CD14-positive monocyte (primary cell): Measurements from ENCODE around the gene TMTC2. TPM values are rescaled to one million over a fixed set of nuclear protein-coding genes. Genes with fewer than 3 reads are reported as not detected.

Source experiments
- DNase-seq, 3 donors: peaks; one replicate each; pipeline ENCODE4 v3.0.0-alpha.2; 2011 to 2022
- H2AFZ ChIP-seq: 2 replicates; pipeline ENCODE4 v1.6.0; 2012; ENCODE audit warnings: mild to moderate bottlenecking, low read depth, low read length, inconsistent platforms; ENCODE audit not compliant: insufficient read depth, poor library complexity, severe bottlenecking
- H3K27ac ChIP-seq, 2 donors: 1 replicate in 1 of 2; 2 replicates in 1 of 2; pipeline ENCODE4 v1.5.1; 2012 to 2013; ENCODE audit warnings: low read length in 2 of 2, control low read depth in 1 of 2, inconsistent platforms in 1 of 2, low read depth in 1 of 2, mild to moderate bottlenecking in 1 of 2
- H3K27me3 ChIP-seq, 2 donors: one replicate each; pipeline versions ENCODE4 v1.6.0 to v1.6.1; 2011 to 2013; ENCODE audit warnings: low read length in 2 of 2; ENCODE audit not compliant: control insufficient read depth in 2 of 2, insufficient read depth in 2 of 2
- H3K36me3 ChIP-seq, 2 donors: replicated peaks in 1 of 2; 1 replicate in 1 of 2; 2 replicates in 1 of 2; pipeline versions ENCODE4 v1.5.1 to v1.6.1; 2012 to 2013; ENCODE audit warnings: low read length in 2 of 2, control low read depth in 1 of 2, inconsistent platforms in 1 of 2, mild to moderate bottlenecking in 1 of 2; ENCODE audit not compliant: insufficient read depth in 2 of 2, control insufficient read depth in 1 of 2
- H3K4me1 ChIP-seq, 2 donors: 1 replicate in 1 of 2; 2 replicates in 1 of 2; pipeline versions ENCODE4 v1.5.1 to v1.6.1; 2012 to 2013; ENCODE audit warnings: low read length in 2 of 2, control low read depth in 1 of 2, inconsistent platforms in 1 of 2, mild to moderate bottlenecking in 1 of 2, moderate library complexity in 1 of 2; ENCODE audit not compliant: insufficient read depth in 2 of 2, control insufficient read depth in 1 of 2
- H3K4me2 ChIP-seq: replicated peaks from 2 replicates; pipeline ENCODE3; 2012; ENCODE audit warnings: low read length, moderate library complexity, mild to moderate bottlenecking; ENCODE audit not compliant: poor library complexity, severe bottlenecking; ENCODE audit errors: extremely low read depth
- H3K4me3 ChIP-seq, 3 experiments: fragments of 200-600 bp in 1 of 3; sonication (generic) in 1 of 3; replicated peaks in 1 of 3; 1 replicate in 2 of 3; 2 replicates in 1 of 3; pipeline ENCODE4 v1.5.1; 2011 to 2013; ENCODE audit warnings: low read length in 3 of 3, mild to moderate bottlenecking in 3 of 3, control low read depth in 2 of 3, low read depth in 2 of 3, inconsistent platforms in 1 of 3, moderate library complexity in 1 of 3
- H3K79me2 ChIP-seq: 2 replicates; pipeline ENCODE4 v1.6.0; 2012; ENCODE audit warnings: mild to moderate bottlenecking, control low read depth, inconsistent platforms, low read length, moderate library complexity; ENCODE audit not compliant: insufficient read depth
- H3K9ac ChIP-seq: 2 replicates; pipeline ENCODE4 v1.6.0; 2017; ENCODE audit warnings: low read length, mild to moderate bottlenecking; ENCODE audit not compliant: insufficient read depth, poor library complexity, severe bottlenecking
- H3K9me3 ChIP-seq, 2 donors: replicated peaks in 1 of 2; 1 replicate in 1 of 2; 2 replicates in 1 of 2; pipeline versions ENCODE4 v1.5.1 to v1.6.1; 2012 to 2013; ENCODE audit warnings: low read length in 2 of 2, control low read depth in 1 of 2; ENCODE audit not compliant: control insufficient read depth in 1 of 2, insufficient read depth in 1 of 2
- H4K20me1 ChIP-seq: 2 replicates; pipeline ENCODE4 v1.6.0; 2012; ENCODE audit warnings: mild to moderate bottlenecking, low read length, control low read depth, moderate library complexity; ENCODE audit not compliant: insufficient read depth
- H3K27ac Mint-ChIP-seq, 7 donors: one replicate each; pipeline ENCODE4 v1.8.0; 2020; ENCODE audit warnings: mild to moderate bottlenecking in 7 of 7, mixed read lengths in 7 of 7, moderate library complexity in 6 of 7, inconsistent platforms in 2 of 7
- H3K27me3 Mint-ChIP-seq, 3 donors: one replicate each; pipeline ENCODE4 v1.8.0; 2021 to 2022; ENCODE audit warnings: low read depth in 3 of 3, mild to moderate bottlenecking in 3 of 3, mixed read lengths in 3 of 3, moderate library complexity in 3 of 3, inconsistent platforms in 1 of 3
- H3K36me3 Mint-ChIP-seq, 2 donors: one replicate each; pipeline ENCODE4 v1.8.0; 2020; ENCODE audit warnings: mixed read lengths in 2 of 2, inconsistent platforms in 1 of 2, mild to moderate bottlenecking in 1 of 2
- H3K4me1 Mint-ChIP-seq: one replicate; pipeline ENCODE4 v1.8.0; 2020; ENCODE audit warnings: mild to moderate bottlenecking, mixed read lengths
- H3K4me3 Mint-ChIP-seq, 2 donors: one replicate each; pipeline ENCODE4 v1.8.0; 2020; ENCODE audit warnings: mild to moderate bottlenecking in 2 of 2, mixed read lengths in 2 of 2, moderate library complexity in 1 of 2
- H3K9me3 Mint-ChIP-seq, 7 donors: one replicate each; pipeline ENCODE4 v1.8.0; 2020 to 2022; ENCODE audit warnings: mixed read lengths in 7 of 7, mild to moderate bottlenecking in 6 of 7, moderate library complexity in 6 of 7, inconsistent platforms in 2 of 7
- WGBS: methylation state at CpG from one replicate; pipeline ENCODE4 v1.1.5; 2013; ENCODE audit warnings: missing lambda C conversion rate; ENCODE audit not compliant: insufficient coverage; 5-methylcytosine and 5-hydroxymethylcytosine counted together
- intact Hi-C, 2 donors: fragments of 100-400 bp; cut with micrococcal nuclease; formaldehyde crosslinking; loops; one replicate each; pipeline versions ENCODE4 v1.15.0 to v1.15.1; 2023
- polyA plus RNA-seq, 3 donors: library from polyadenylated mRNA; depleted of rRNA in 1 of 3; unstranded in 2 of 3; stranded (reverse) in 1 of 3; fragments of 300-500 nt in 2 of 3; fragments of >200 nt in 1 of 3; fragmentation: Illumina TruSeq in 2 of 3; gene quantifications; 1 replicate in 2 of 3; 2 replicates in 1 of 3; pipeline ENCODE4 v1.2.3, GENCODE V29; 2012 to 2021
- TF ChIP-seq, protein P1 (sequence below): fragments of 200-600 bp; IDR thresholded peaks from one replicate; pipeline ENCODE4 v1.8.0; 2022; ENCODE audit warnings: antibody characterized with exemption, mild to moderate bottlenecking

TMTC2 gene
- polyA plus RNA-seq, 3 donors: 2.5 to 15.7 (median 3.3) TPM

- Mint-ChIP-seq H3K36me3 (peaks cover 37 to 42% of the 10 kb centered on the region in 2 donors), H3K9me3 (peaks cover 0 to 7% (median 4%) of the 10 kb centered on the region in 7 donors), H3K4me3 (no peak overlapping the region), H3K4me1 (peaks cover 2% of the 10 kb centered on the region), H3K27me3 (no peaks in the 10 kb centered on the region), H3K27ac (no peak overlapping the region)
- no peaks in the 10 kb centered on the region for H3K27me3 ChIP-seq
- H3K9me3 ChIP-seq: no peaks in the 10 kb centered on the region
- intact Hi-C loops: no loop called here
- no peak overlapping the region for H3K27ac ChIP-seq
- no peak overlapping the region for H3K9ac ChIP-seq
- no peak overlapping the region for H3K4me3 ChIP-seq
- H4K20me1 ChIP-seq: no peaks in the 10 kb centered on the region
- TF ChIP-seq, protein P1, sequence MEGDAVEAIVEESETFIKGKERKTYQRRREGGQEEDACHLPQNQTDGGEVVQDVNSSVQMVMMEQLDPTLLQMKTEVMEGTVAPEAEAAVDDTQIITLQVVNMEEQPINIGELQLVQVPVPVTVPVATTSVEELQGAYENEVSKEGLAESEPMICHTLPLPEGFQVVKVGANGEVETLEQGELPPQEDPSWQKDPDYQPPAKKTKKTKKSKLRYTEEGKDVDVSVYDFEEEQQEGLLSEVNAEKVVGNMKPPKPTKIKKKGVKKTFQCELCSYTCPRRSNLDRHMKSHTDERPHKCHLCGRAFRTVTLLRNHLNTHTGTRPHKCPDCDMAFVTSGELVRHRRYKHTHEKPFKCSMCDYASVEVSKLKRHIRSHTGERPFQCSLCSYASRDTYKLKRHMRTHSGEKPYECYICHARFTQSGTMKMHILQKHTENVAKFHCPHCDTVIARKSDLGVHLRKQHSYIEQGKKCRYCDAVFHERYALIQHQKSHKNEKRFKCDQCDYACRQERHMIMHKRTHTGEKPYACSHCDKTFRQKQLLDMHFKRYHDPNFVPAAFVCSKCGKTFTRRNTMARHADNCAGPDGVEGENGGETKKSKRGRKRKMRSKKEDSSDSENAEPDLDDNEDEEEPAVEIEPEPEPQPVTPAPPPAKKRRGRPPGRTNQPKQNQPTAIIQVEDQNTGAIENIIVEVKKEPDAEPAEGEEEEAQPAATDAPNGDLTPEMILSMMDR: no peak
- H3K79me2 ChIP-seq: no peaks in the 10 kb centered on the region
- WGBS: 100% methylated on average over 2 of the region's 4 CpGs
- H3K4me2 ChIP-seq: no peak overlapping the region
- no peak overlapping the region for H2AFZ ChIP-seq
- DNase-seq: no peak
- H3K36me3 ChIP-seq: peaks cover 4 to 19% of the 10 kb centered on the region in 2 donors
- H3K4me1 ChIP-seq: no peaks in the 10 kb centered on the region
Measured at GRCh38 chr12:82805812-82806497, 119.2 kb downstream of the TMTC2 start.

GRCh38 chr12:82807132-82807737 lies 120.5 kb downstream of the TMTC2 start:
- H3K9me3 ChIP-seq: no peaks in the 10 kb centered on the region
- peaks cover 2 to 9% of the 10 kb centered on the region in 2 donors for H3K36me3 ChIP-seq
- no peaks in the 10 kb centered on the region for H3K79me2 ChIP-seq
- TF ChIP-seq, protein P1: no peak
- no peak overlapping the region for H3K27ac ChIP-seq
- intact Hi-C loops: no loop called here
- no peaks in the 10 kb centered on the region for H3K27me3 Mint-ChIP-seq
- H3K27me3 ChIP-seq: no peaks in the 10 kb centered on the region
- H3K4me1 ChIP-seq: no peaks in the 10 kb centered on the region
- peak overlapping the region in 1 of 7 donors; percentile 40 for H3K27ac Mint-ChIP-seq
- DNase-seq: no peak
- peaks cover 28 to 31% of the 10 kb centered on the region in 2 donors for H3K36me3 Mint-ChIP-seq
- peaks cover 0 to 3% (median 0%) of the 10 kb centered on the region in 7 donors for H3K9me3 Mint-ChIP-seq
- no peak overlapping the region for H3K4me3 Mint-ChIP-seq
- H3K9ac ChIP-seq: no peak overlapping the region
- peaks cover 2% of the 10 kb centered on the region for H3K4me1 Mint-ChIP-seq
- no peaks in the 10 kb centered on the region for H4K20me1 ChIP-seq
- no peak overlapping the region for H3K4me2 ChIP-seq
- H3K4me3 ChIP-seq: no peak overlapping the region
- H2AFZ ChIP-seq: no peak overlapping the region
